SH-SY5Y (cell line): ENCODE results near the gene PASK.

Experiments used
- GATA2 ChIP-seq: IDR thresholded peaks from 2 replicates; pipeline ENCODE4 v1.6.1; 2011; ENCODE audit warnings: mild to moderate bottlenecking, low read depth, low read length
- GATA3 ChIP-seq: IDR thresholded peaks from 2 replicates; pipeline ENCODE4 v1.6.1; 2011; ENCODE audit warnings: low read depth, mild to moderate bottlenecking, low read length, moderate library complexity

Gene PASK

GRCh38 chr2:241068136-241068941 is 80.9 kb downstream of the PASK start:
- TF ChIP-seq GATA3: no peak
- TF ChIP-seq GATA2: no peak

- no peak for TF ChIP-seq GATA3
- no peak for TF ChIP-seq GATA2
Measured at GRCh38 chr2:241067501-241068135, 81.7 kb downstream of the PASK start.

- TF ChIP-seq GATA2: no peak
- TF ChIP-seq GATA3: no peak
Measured at GRCh38 chr2:241066893-241067341, 82.4 kb downstream of the PASK start.

DNA sequence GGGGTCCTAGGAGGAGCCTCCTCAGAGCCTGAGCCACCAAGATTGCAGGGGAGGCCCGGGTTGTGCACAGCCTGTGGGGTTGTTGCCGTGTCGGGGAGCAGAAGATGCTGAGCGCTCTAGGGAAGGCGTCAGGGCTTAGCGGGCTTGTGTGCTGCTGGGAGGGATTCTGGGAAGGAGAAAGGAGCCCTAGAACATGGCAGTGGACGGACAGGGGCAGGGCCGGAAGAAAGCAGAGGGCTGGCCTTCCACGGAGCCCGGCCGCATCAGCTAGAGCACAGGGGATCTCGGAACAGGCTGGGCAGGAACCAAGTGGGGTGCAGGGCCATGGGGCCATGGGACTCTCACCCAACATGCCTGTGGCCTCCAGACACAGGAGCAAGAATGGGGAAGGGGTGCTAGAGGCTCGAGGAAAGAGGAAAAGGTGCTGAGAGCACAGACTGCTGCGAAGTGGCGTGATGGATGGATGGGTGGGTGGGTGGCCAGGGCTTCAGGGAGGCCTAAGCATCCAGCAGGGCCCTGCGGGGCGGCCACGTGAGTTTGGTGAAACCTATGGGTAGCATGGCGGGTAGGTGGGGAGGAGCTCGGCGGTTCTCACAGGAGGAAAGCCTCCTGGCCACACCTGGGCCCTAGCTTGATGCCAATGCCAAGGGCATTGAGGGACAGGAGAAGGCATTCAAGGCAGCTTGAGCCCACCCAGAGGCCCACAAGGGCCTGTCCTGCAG is 82.9 kb downstream of the PASK start:
- TF ChIP-seq GATA2 (no peak), GATA3 (no peak)

GRCh38 chr2:241065355-241065803 is 83.9 kb downstream of the PASK start:
- TF ChIP-seq GATA2 (no peak), GATA3 (no peak)

GRCh38 chr2:241064802-241065354 is 84.4 kb downstream of the PASK start:
- no peak for TF ChIP-seq GATA2
- TF ChIP-seq GATA3: no peak

DNA sequence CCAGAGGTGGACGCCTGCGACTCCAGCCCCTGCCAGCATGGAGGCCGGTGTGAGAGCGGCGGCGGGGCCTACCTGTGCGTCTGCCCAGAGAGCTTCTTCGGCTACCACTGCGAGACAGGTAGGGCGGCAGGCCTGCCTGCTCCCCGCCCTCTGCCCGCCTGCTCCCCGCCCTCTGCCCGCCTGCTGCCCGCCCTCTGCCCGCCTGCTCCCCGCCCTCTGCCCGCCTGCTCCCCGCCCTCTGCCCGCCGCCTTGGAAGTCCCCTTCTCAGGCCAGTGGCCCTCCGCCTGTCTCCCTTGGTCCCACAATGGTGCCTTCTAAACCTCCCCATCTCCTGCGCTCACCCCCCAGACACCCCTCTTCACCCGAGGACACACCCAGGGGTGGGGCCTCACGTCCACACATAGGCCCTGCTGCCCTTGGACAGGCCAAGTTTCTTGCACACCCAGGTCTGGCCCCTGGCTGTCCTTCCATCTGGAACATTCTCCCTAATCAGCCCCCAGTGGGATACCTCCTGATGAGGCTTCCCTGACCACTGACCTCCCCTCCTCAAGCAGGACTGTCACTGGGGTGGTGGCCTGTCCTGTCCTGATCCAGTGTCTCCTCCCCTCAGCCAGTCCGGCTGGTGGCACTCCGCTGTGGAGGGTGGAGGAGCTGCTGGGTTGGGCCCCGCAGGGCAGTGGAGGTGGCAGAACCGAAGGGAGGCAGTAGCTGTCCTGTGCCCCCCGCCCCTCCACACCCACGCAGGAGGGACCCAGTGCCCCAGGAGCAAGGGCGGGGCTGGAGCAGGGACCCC is 85.1 kb downstream of the PASK start:
- no peak for TF ChIP-seq GATA3
- TF ChIP-seq GATA2: no peak

GRCh38 chr2:241063587-241063986 is 85.7 kb downstream of the PASK start:
- TF ChIP-seq GATA2: no peak
- no peak for TF ChIP-seq GATA3

DNA sequence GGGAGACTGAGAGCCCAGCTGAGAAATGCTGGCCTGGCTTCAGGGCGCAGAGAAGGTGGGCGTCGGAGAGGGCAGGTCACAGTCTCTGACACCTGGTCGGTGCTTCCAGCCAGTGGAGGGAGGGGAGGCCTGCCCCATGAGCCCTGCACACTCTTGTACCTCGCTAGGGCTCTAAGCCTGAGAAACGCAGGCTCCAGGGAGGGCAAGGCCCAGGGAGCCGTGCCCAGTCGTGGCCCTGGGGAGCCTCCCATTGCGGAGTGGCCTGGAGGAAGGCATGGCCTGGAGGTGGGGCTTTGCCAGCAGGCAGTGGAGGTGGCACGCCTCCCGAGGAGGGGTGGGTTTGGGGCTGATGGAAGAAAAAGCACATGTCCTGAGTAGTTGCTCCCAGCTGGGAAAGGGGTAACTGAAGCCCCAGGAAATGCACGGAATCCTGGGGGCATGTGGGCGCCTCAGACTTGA is 86.2 kb downstream of the PASK start:
- TF ChIP-seq GATA2: no peak
- TF ChIP-seq GATA3: no peak

DNA sequence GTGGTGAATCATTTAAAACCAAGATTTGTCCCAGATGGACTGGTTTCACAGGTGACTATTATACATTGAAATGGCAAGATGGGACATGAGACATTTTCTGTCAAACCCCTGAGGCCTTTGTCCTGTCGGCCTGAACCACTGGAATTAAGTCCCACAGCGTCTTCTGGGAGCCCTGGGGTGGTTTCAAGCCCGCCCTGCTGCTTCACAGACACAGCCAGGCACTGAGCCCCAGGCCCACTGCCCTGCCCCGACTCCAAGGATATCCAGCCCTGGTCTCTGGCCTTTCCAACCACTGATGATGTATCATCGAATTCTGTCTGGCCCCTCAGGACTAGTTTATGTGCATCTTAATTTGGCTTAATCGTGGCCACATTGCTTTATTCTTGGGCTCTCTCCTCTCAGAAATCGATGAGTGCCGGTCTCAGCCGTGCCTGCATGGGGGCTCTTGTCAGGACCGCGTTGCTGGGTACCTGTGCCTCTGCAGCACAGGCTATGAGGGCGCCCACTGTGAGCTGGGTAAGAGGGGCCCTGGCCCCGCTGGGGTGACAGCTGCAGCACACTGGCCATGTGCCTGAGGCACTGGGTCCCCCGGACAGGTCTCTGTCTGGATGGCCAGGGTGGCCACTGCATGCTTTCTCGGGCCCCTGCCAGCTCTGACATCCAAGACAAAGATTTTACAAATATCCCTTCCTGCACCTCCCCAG is 86.7 kb downstream of the PASK start:
- TF ChIP-seq GATA2 (no peak), GATA3 (no peak)

GRCh38 chr2:241061275-241061674 is 88.0 kb downstream of the PASK start:
- TF ChIP-seq GATA3 (no peak), GATA2 (no peak)
